HUDEP-2 (cell line): ENCODE results near the gene BEST1.
"Not testable (repeated sequence)": the region's sequence is repeated elsewhere in the genome, so short reads cannot be mapped to it uniquely, and the experiment has no call there.

Experiments
- DNase-seq, 76 experiments: peaks; one replicate each; lab custom pipeline; 2025; ENCODE audit not compliant: unreplicated experiment in 76 of 76; lab: John Stamatoyannopoulos, UW

The BEST1 gene

DNA sequence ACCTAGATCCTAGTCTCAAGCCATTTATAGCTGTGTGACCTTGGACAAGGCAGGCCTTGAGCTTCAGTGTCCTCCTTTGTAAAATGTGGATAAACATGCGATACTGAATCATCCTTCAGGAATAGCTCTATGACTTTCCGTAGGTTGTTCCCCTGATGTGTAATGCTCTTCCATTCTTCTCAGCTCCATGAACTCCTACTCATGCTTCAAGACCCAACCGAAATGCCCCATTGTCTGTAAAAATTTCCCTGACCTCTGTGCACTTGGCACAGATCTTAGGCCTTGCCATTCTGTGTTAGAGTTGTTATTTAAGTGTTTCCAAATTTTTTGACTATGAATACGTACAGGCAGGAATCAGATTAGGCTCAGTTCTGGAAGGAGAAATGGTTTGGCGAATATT, 3.3 kb upstream of the BEST1 start:
- no peak for DNase-seq

DNA sequence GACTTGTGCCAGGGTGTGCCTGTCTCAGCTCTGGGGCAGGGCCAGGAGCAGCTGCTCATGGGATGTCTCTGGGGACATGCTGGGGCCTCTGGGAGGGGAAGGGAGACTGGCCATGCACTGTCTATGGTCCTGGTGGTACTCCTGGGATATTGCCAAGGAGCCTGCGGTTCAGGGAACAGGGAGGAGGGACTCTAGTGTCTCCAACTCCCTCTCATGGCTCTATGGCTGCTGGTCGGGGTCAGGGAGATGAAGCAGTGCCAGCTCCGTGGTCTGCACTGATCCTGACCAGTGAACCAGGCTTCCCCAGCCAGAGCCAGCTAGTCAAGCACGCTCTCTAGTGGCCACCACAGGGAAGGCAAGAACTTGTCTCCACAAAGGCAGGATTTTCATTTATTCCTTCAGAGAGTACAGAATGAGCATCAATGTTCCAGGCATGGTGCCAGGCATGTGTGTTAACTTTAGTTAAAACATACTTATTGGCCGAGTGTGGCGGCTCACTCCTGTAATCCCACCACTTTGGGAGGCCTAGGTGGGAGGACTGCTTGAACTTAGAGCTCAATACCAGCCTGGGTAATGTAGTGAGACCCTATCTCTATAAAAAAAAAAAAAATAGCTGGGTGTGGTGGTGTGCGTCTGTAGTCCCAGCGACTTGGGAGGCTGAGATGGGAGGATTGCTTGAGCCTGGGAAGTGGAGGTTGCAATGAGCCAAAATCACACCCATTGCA, 2.5 kb upstream of the BEST1 start:
- DNase-seq = peak in 71 of 76 experiments; percentile 31 to 90 (median 73)

DNA sequence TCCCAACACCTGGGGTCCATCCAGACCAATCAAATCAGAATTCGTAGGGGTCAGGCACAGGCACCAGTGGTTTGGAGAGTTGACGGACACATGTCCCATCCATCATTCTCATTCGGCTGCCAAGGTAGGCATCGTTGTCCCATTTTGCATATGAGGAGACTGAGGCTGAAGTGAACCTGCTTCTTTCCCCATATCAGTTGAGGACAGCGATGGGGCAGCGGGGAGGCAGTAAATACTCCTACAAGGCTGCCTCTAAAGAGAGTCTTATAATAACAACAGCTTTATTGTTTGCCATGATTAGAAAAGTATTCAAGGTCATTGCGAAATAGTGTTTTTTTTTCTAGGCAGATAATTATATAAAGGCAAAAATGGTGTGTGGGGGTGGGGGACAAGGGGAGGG, 1.6 kb upstream of the BEST1 start:
- DNase-seq = no peak

DNA sequence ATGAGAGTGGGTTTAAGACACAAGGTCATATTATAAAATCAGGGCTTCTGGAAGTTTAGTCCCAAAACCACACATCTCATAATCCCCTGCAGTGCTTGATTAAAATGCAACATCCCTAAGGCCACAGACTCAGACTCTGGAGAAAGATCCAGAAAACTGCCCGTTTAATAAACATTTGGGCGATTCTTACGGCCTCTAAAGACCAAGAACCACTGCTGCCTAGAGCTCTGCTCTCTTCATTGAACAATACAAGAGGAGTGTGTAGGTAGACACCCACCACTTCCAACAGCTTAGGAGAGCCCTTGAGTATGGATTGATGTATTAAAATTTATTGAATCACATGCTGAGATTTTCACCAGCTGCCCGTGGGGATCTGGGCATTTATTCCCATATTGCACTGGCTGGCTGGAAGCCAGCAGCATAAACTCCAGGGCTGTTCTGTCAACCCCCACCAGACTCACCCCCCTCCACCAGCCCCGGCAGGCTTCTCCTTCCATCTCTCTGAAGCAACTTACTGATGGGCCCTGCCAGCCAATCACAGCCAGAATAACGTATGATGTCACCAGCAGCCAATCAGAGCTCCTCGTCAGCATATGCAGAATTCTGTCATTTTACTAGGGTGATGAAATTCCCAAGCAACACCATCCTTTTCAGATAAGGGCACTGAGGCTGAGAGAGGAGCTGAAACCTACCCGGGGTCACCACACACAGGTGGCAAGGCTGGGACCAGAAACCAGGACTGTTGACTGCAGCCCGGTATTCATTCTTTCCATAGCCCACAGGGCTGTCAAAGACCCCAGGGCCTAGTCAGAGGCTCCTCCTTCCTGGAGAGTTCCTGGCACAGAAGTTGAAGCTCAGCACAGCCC, 749 bp upstream of the BEST1 start:
- peak in 12 of 76 experiments; percentile 6 to 40 (median 22) for DNase-seq

DNA sequence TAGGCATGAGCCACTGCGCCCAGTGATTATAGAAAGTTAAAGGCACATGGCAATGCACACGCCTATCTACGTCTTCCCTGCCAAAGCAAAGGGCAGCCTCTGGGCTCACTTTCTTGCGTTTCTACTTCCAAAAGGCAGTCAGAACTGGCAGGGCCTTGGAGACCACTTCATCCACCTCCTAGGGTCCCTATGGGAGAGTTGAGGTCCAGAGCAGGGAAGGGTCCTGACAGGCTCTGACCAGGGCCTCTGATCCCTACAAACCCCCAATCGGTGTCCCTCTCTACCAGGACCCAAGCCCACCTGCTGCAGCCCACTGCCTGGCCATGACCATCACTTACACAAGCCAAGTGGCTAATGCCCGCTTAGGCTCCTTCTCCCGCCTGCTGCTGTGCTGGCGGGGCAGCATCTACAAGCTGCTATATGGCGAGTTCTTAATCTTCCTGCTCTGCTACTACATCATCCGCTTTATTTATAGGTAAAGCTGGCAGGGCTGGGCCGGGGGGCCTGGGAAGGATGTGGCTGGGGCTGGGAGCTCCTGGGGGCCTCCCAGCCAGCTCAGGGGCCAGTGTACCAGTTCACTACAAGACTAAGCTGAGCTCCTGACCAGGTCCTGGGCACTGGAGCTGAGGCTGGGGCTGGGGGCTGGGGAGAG, 1.5 kb downstream of the BEST1 start:
- no peak for DNase-seq

DNA sequence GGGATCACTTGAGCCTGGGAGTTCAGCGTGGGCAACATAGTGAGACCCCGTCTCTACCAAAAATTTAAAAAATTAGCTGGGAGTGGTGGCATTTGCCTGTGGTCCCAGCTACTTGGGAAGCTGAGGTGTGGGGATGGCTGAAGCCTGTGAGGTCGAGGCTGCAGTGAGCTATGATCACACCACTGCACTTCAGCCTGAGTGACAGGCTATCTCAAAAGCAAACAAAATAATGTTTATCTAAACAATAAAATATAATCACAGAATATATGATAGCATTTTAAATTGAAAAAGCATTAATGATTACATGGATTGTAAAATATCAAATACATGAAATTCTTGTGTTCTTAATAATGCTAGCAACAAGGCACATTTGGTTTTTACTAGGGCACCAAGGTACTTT, 2.7 kb downstream of the BEST1 start:
- no peak for DNase-seq

DNA sequence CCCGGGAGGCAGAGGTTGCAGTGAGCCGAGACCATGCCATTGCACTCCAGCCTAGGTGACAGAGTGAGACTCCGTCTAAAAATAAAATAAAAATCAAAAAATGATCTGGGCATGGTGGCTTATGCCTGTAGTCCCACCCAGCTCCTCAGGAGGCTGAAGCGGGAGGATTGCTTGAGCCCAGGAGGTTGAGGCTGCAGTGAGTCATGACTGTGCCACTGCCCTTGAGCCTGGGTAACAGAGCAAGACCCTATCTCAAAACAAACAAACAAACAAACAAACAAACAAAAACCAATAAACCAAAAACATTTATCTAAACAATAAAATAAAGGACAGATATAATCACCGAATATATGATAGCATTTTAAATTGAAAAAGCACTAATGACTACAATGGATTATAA, 3.5 kb downstream of the BEST1 start:
- not testable (repeated sequence) for DNase-seq

DNA sequence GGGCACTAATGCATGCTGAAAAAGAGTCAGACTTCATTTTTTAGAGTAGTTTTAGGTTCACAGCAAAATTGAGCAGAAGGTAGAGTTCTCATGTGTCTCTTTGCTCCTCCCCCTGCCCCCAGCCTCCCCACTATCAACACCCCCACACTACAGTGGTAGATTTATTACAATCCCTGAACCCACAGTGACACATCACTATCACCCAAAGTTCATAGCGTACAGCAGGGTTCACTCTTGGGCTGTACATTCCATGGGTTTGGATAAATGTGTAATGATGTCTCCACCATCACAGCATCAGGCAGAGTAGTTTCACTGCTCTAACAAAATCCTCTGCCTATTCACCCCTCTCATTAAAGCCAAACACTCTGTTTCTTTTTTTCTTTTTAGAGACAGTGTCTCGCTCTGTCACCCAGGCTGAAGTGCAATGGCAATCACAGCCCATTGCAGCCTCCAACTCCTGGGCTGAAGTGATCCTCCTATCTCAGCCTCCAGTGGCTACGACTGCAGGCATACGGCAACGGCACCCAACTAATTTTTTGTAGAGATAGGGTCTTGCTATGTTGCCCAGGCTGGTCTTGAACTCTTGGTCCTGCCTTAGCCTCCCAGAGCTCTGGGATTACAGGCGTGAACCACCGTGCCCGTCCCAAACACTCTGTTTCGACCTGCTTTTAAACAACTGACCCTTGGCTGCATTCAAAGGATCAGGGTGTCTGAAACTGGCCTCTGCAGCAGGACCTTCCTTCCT, 4.1 kb downstream of the BEST1 start:
- DNase-seq = peak in 2 of 76 experiments; percentile 13 to 16

DNA sequence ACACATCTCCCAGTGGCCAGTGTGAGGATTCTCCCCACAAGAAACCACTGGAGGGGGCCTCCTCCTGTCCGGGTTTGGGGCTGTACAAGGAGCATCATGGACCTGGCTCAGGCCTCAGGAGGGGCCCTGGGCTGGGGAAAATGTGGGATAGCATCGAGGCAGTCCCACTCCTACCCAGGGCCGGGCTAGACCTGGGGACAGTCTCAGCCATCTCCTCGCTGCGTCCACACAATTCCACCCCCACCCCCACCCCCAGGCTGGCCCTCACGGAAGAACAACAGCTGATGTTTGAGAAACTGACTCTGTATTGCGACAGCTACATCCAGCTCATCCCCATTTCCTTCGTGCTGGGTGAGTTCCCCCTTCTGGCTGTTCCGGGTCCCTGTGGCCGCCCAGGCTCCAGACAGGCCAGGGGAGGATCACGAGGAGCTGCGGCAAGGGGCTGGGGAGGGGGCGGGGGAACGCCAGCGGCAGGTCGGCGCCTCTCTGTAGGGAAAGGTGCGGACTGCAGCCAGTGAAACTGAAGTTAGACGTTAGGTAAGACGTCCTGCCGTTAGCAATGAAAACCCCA, 4.8 kb downstream of the BEST1 start:
- no peak for DNase-seq

DNA sequence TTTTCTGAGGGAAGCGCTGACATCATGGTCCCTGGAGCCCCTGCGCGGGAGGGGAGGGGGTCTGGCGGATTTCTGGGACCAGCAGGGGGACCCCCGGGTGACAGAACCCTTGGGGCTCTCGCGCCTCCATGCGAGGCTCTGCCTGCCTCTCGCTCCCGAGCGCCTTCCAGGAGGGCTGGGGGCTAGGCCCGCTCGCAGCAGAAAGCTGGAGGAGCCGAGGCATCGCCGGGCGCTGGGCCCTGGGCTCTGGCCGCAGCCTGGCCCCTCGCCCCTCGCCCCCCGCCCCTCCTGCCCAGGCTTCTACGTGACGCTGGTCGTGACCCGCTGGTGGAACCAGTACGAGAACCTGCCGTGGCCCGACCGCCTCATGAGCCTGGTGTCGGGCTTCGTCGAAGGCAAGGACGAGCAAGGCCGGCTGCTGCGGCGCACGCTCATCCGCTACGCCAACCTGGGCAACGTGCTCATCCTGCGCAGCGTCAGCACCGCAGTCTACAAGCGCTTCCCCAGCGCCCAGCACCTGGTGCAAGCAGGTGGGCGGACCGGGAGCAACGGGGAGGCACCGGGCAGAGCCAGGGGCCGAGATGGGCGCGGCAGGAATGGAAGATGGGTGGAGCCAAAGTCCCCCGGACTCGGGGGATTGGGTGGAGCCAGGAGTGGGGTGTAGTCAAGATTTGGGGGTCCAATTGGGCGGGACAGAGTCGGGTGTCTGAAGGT, 5.4 kb downstream of the BEST1 start:
- DNase-seq = no peak

DNA sequence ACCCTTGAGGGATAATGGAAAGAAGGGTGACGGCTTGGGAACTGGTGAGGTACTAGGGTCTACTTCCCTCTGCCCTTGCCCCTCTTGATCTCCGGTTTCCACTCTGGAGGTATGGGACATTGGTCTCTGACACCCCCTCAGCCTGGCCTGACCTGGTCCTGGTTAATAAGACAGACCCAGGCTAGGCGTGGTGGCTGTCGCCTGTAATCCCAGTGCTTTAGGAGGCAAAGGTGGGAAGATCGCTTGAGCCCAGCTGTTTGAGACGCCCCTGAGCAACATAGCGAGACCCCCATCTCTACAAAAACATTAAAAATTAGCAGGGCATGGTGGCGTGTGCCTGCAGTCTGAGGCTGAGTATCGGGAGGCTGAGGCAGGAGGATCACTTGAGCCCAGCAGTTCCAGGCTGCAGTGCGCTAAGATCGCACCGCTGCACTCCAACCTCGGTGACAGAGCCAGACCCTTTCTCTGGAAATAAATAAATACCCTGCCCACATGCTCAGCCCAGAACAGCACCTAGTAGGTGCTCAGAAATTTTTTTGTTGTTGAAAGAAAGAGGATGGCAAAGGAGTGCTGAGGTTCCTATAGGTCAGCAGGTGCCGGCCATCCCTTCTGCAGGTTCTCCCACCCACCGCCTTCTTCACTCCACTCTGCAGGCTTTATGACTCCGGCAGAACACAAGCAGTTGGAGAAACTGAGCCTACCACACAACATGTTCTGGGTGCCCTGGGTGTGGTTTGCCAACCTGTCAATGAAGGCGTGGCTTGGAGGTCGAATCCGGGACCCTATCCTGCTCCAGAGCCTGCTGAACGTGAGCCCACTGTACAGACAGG, 6.3 kb downstream of the BEST1 start:
- no peak for DNase-seq

DNA sequence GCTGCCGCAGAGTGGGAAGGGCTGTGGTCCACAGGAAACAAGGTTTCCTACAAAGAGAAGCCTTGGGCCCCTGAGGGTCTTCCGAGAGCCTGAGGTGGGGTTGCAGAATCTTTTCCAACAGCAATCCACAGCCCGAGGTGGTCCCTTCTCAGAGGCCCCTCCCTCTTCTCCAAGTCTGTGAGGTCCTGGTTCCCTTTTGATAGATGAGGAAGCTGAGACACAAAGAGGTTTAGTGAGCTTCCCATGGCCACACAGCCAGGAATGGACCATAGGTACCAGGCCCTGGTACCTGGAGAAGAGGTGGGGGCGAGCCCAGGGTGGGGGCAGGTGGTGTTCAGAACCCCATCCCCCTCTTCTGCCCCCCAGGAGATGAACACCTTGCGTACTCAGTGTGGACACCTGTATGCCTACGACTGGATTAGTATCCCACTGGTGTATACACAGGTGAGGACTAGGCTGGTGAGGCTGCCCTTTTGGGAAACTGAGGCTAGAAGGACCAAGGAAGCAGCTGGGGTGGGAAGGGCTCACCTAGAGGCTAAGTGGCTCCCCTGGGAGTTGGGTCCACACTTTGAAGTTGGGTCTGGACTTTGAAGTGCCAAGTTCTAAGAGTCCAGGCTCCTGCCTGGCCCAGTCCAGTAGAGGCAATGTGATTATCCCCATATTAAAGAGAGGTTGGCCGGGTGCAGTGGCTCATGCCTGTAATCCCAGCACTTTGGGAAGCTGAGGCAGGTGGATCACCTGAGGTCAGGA, 7.0 kb downstream of the BEST1 start:
- no peak for DNase-seq

DNA sequence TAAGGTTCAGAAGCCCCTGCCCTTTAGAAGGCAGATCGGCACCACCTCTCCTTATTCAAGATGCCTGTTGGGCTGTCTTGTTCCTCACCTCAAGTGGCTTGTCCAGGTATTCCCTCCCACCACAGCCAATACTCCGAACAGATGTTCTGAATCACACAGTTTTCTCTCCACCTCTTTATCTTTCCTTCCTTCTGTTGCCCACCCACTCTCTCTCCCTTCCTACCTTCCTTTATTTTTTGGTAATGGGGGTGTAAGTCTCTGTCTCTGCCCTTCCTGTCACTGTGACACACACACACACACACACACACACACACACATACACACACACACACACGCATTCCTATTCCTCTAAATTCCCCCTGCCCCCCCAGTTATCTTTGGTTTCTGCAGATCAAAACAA, 8.4 kb downstream of the BEST1 start:
- no peak for DNase-seq

DNA sequence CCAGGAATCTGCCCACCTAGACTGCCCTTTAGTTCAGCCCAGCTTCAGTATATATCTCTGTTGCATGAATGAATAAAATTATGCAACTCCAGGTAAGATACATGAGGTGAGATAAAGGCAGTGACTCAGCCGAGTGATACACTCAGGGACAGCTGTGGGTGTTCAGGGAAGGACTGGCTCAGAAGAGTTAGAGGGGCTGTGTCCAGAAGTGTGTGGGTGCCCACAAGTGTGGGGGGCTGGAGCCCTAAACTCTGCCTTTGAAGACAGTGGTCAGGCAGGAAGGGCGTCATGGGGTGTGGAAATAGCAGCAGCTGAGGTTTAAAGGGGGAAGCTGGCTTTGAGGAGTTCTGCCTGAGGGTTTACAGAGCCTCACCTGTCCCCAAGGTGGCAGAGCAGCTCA, 9.0 kb downstream of the BEST1 start:
- no peak for DNase-seq

DNA sequence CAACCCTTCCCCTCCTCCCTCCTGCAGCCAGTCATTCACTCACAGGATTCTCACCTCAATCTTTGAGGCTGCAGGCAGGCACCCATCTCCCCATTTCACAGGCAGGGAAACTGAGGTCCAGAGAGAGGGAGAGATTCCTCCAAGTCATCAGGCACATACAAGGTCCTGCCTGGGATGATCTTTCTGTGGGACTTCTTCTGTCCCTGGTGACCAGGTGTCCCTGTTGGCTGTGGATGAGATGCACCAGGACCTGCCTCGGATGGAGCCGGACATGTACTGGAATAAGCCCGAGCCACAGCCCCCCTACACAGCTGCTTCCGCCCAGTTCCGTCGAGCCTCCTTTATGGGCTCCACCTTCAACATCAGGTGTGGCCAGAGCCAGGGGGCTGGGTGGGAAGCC, 9.5 kb downstream of the BEST1 start:
- DNase-seq = no peak

DNA sequence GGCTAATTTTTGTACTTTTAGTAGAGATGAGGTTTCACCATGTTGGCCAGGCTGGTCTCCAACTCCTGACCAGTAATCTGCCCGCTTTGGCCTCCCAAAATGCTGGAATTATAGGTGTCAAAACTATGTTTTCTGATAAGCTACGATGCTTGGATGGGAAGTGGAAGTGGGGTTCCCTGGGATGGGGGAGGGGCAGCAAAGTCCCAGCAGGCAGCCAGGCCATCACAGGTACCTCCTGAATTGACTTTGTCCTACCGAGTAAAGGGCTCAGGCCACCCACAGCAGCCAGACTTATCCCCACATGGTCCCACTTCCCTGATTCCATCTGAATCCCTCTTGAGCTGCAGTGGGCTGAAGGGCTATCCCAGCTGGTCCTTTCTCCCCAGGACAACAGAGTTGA, 10.4 kb downstream of the BEST1 start:
- DNase-seq = no peak

DNA sequence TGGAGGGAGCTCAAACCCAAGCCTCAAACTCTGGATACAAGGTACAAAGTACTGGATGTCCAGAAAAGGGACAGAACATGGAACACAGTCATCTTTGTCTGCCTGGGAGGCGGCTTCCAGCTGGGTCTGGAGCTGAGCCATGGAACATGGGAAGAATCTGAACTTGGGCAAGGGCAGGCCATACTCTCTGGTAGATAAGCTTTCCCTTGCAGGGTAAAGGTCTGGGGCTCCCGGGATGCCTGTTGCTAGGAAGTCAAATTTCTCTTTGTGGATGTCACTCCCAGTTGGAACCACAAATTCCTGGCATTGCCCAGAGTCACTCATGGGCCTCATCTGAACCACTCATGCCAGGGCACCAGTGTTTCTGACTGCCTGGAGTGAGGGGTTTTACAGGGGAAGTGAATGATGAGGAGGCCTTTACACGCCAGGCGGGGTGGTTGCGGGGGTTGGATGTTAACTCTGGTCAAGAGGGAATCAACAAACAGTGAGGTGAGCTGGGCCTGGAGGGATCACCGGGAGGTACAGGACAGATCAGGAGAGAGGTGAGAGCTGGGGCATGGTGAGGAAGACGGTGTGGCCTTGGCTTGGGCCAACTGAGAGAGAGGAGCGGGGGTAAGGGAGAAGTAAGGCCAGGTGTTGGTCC, 11.5 kb downstream of the BEST1 start:
- peak in 1 of 76 experiments; percentile 10 for DNase-seq
